Measurements from ENCODE around the gene PTPRN2. TPM values are rescaled to one million over a fixed set of nuclear protein-coding genes. Genes with fewer than 3 reads are reported as not detected.
A peak's percentile ranks its signal among the peaks of the same experiment; 100 is the strongest.

PTPRN2 gene
- total RNA-seq, 1 donor from 2014 or later, result 32.2 TPM

- DNase-seq (ENCODE audit: low read depth, low spot score), result no peak
- H3K4me3 Mint-ChIP-seq, result no peak overlapping the region
- no peak for TF ChIP-seq CTCF (conservative IDR thresholded peaks at IDR 0.05)
- no peaks in the 10 kb centered on the region for H3K36me3 Mint-ChIP-seq (ENCODE audit: low read depth)
- H3K27me3 Mint-ChIP-seq (ENCODE audit: low read depth), result peaks cover 16% of the 10 kb centered on the region
- H3K4me1 Mint-ChIP-seq, result peaks cover 20% of the 10 kb centered on the region
- no peak overlapping the region for H3K27ac Mint-ChIP-seq (ENCODE audit: unreplicated experiment)
- no peaks in the 10 kb centered on the region for H3K9me3 Mint-ChIP-seq
Measured at GRCh38 chr7:158499082-158499455, 88.6 kb downstream of the PTPRN2 start.

GRCh38 chr7:158498443-158499081, 89.1 kb downstream of the PTPRN2 start:
- H3K27me3 Mint-ChIP-seq (ENCODE audit: low read depth), result peaks cover 16% of the 10 kb centered on the region
- H3K36me3 Mint-ChIP-seq (ENCODE audit: low read depth), result no peaks in the 10 kb centered on the region
- no peak for DNase-seq (ENCODE audit: low read depth, low spot score)
- H3K9me3 Mint-ChIP-seq, result no peaks in the 10 kb centered on the region
- H3K4me1 Mint-ChIP-seq, result peaks cover 20% of the 10 kb centered on the region
- no peak overlapping the region for H3K4me3 Mint-ChIP-seq
- H3K27ac Mint-ChIP-seq (ENCODE audit: unreplicated experiment), result no peak overlapping the region
- TF ChIP-seq CTCF (conservative IDR thresholded peaks at IDR 0.05), result no peak

- TF ChIP-seq CTCF (conservative IDR thresholded peaks at IDR 0.05), result no peak
- no peak overlapping the region for H3K27ac Mint-ChIP-seq (ENCODE audit: unreplicated experiment)
- peaks cover 20% of the 10 kb centered on the region for H3K4me1 Mint-ChIP-seq
- H3K4me3 Mint-ChIP-seq, result no peak overlapping the region
- H3K36me3 Mint-ChIP-seq (ENCODE audit: low read depth), result no peaks in the 10 kb centered on the region
- peaks cover 13% of the 10 kb centered on the region for H3K27me3 Mint-ChIP-seq (ENCODE audit: low read depth)
- no peak for DNase-seq (ENCODE audit: low read depth, low spot score)
- no peaks in the 10 kb centered on the region for H3K9me3 Mint-ChIP-seq
Measured at GRCh38 chr7:158497627-158498026, 90.0 kb downstream of the PTPRN2 start.

- Mint-ChIP-seq H3K27me3 (ENCODE audit: low read depth) (peaks cover 13% of the 10 kb centered on the region), H3K4me3 (no peak overlapping the region), H3K27ac (ENCODE audit: unreplicated experiment) (peak overlapping the region; percentile 71), H3K36me3 (ENCODE audit: low read depth) (no peaks in the 10 kb centered on the region), H3K4me1 (peaks cover 20% of the 10 kb centered on the region), H3K9me3 (no peaks in the 10 kb centered on the region)
- peak; percentile 23 for DNase-seq (ENCODE audit: low read depth, low spot score)
- no peak for TF ChIP-seq CTCF (conservative IDR thresholded peaks at IDR 0.05)
Measured at GRCh38 chr7:158495786-158496185, 91.8 kb downstream of the PTPRN2 start.

GRCh38 chr7:158495216-158495615, 92.4 kb downstream of the PTPRN2 start:
- peaks cover 16% of the 10 kb centered on the region for H3K4me1 Mint-ChIP-seq
- no peak for TF ChIP-seq CTCF (conservative IDR thresholded peaks at IDR 0.05)
- no peaks in the 10 kb centered on the region for H3K9me3 Mint-ChIP-seq
- H3K36me3 Mint-ChIP-seq (ENCODE audit: low read depth), result no peaks in the 10 kb centered on the region
- DNase-seq (ENCODE audit: low read depth, low spot score), result no peak
- H3K27me3 Mint-ChIP-seq (ENCODE audit: low read depth), result peaks cover 13% of the 10 kb centered on the region
- H3K27ac Mint-ChIP-seq (ENCODE audit: unreplicated experiment), result no peak overlapping the region
- no peak overlapping the region for H3K4me3 Mint-ChIP-seq
